Activated T-helper 17 cell treated with anti-CD3 and anti-CD28 coated beads, Interleukin-2, amount 50 U/mL, for 72 hours (primary cell): ENCODE measurements around the gene ZDHHC9. TPM values are rescaled to one million over a fixed set of nuclear protein-coding genes. Genes with fewer than 3 reads are reported as not detected.

ENCODE experiments used
- ATAC-seq: fragments of 150-1000 bp; cut with Tn5 transposase; replicated peaks from 2 replicates; pipeline ENCODE4 v1.10.0; 2021; ENCODE audit warnings: mild to moderate bottlenecking, moderate library complexity
- H3K27ac Mint-ChIP-seq: one replicate; pipeline ENCODE4 v1.8.0; 2022; ENCODE audit warnings: mixed read lengths
- H3K27me3 Mint-ChIP-seq: one replicate; pipeline ENCODE4 v1.8.0; 2022; ENCODE audit warnings: mixed read lengths
- H3K36me3 Mint-ChIP-seq: one replicate; pipeline ENCODE4 v1.8.0; 2022; ENCODE audit warnings: low read depth, mild to moderate bottlenecking, mixed read lengths
- H3K4me1 Mint-ChIP-seq: one replicate; pipeline ENCODE4 v1.8.0; 2022; ENCODE audit warnings: mixed read lengths
- H3K4me3 Mint-ChIP-seq: one replicate; pipeline ENCODE4 v1.8.0; 2022; ENCODE audit warnings: mild to moderate bottlenecking, mixed read lengths
- H3K9me3 Mint-ChIP-seq: one replicate; pipeline ENCODE4 v1.8.0; 2022; ENCODE audit warnings: mixed read lengths
- total RNA-seq, 2 donors: library from RNA; stranded (reverse); gene quantifications; one replicate each; pipeline ENCODE4 v1.2.3, GENCODE V29; 2022

The ZDHHC9 gene
- total RNA-seq, 2 donors from 2014 or later = 16.4 to 19.8 TPM

GRCh38 chrX:129772796-129773431 is 70.8 kb downstream of the ZDHHC9 start:
- H3K4me3 Mint-ChIP-seq = peak overlapping the region; percentile 83
- no peaks in the 10 kb centered on the region for H3K9me3 Mint-ChIP-seq
- no peaks in the 10 kb centered on the region for H3K27me3 Mint-ChIP-seq
- no peaks in the 10 kb centered on the region for H3K36me3 Mint-ChIP-seq
- ATAC-seq = peak; percentile 64
- peak overlapping the region; percentile 90 for H3K27ac Mint-ChIP-seq
- peaks cover 13% of the 10 kb centered on the region for H3K4me1 Mint-ChIP-seq

- Mint-ChIP-seq H3K36me3 (no peaks in the 10 kb centered on the region), H3K27ac (peak overlapping the region; percentile 82), H3K27me3 (no peaks in the 10 kb centered on the region), H3K9me3 (no peaks in the 10 kb centered on the region), H3K4me1 (peaks cover 13% of the 10 kb centered on the region), H3K4me3 (peak overlapping the region; percentile 83)
- ATAC-seq = peak; percentile 31
Observed at GRCh38 chrX:129771266-129771995, 72.3 kb downstream of the ZDHHC9 start.

- Mint-ChIP-seq H3K4me1 (peaks cover 8% of the 10 kb centered on the region), H3K4me3 (peak overlapping the region; percentile 70), H3K36me3 (no peaks in the 10 kb centered on the region), H3K27ac (peak overlapping the region; percentile 80), H3K9me3 (no peaks in the 10 kb centered on the region), H3K27me3 (no peaks in the 10 kb centered on the region)
- ATAC-seq = peak; percentile 70
Observed at GRCh38 chrX:129769467-129770154, 74.1 kb downstream of the ZDHHC9 start.

GRCh38 chrX:129768586-129769466 is 74.9 kb downstream of the ZDHHC9 start:
- H3K36me3 Mint-ChIP-seq = no peaks in the 10 kb centered on the region
- H3K27ac Mint-ChIP-seq = peak overlapping the region; percentile 80
- no peaks in the 10 kb centered on the region for H3K9me3 Mint-ChIP-seq
- ATAC-seq = no peak
- peaks cover 5% of the 10 kb centered on the region for H3K4me1 Mint-ChIP-seq
- H3K27me3 Mint-ChIP-seq = no peaks in the 10 kb centered on the region
- H3K4me3 Mint-ChIP-seq = peak overlapping the region; percentile 70

GRCh38 chrX:129768186-129768585 is 75.5 kb downstream of the ZDHHC9 start:
- peak overlapping the region; percentile 70 for H3K4me3 Mint-ChIP-seq

GRCh38 chrX:129763666-129764065 is 80.0 kb downstream of the ZDHHC9 start:
- ATAC-seq = no peak
- H3K27me3 Mint-ChIP-seq = no peaks in the 10 kb centered on the region
- no peaks in the 10 kb centered on the region for H3K9me3 Mint-ChIP-seq
- no peak overlapping the region for H3K4me3 Mint-ChIP-seq
- peaks cover 9% of the 10 kb centered on the region for H3K4me1 Mint-ChIP-seq
- H3K27ac Mint-ChIP-seq = no peak overlapping the region
- H3K36me3 Mint-ChIP-seq = no peaks in the 10 kb centered on the region

More at GRCh38 chrX:129768186-129768585, 75.5 kb downstream of the ZDHHC9 start:
- Mint-ChIP-seq H3K9me3 (no peaks in the 10 kb centered on the region), H3K36me3 (no peaks in the 10 kb centered on the region), H3K27ac (peak overlapping the region; percentile 80), H3K27me3 (no peaks in the 10 kb centered on the region), H3K4me1 (peaks cover 4% of the 10 kb centered on the region)
- no peak for ATAC-seq

- Mint-ChIP-seq H3K27ac (no peak overlapping the region), H3K36me3 (no peaks in the 10 kb centered on the region), H3K4me3 (no peak overlapping the region), H3K27me3 (no peaks in the 10 kb centered on the region), H3K4me1 (peaks cover 9% of the 10 kb centered on the region), H3K9me3 (no peaks in the 10 kb centered on the region)
- no peak for ATAC-seq
Observed at GRCh38 chrX:129762448-129762847, 81.2 kb downstream of the ZDHHC9 start.

- no peak overlapping the region for H3K4me3 Mint-ChIP-seq
- no peaks in the 10 kb centered on the region for H3K36me3 Mint-ChIP-seq
- ATAC-seq = no peak
- H3K27ac Mint-ChIP-seq = no peak overlapping the region
- H3K4me1 Mint-ChIP-seq = peaks cover 9% of the 10 kb centered on the region
- H3K9me3 Mint-ChIP-seq = no peaks in the 10 kb centered on the region
- no peaks in the 10 kb centered on the region for H3K27me3 Mint-ChIP-seq
Observed at GRCh38 chrX:129761596-129761995, 82.1 kb downstream of the ZDHHC9 start.

- Mint-ChIP-seq H3K27me3 (no peaks in the 10 kb centered on the region), H3K27ac (peak overlapping the region; percentile 87), H3K36me3 (no peaks in the 10 kb centered on the region), H3K4me3 (peak overlapping the region; percentile 65), H3K9me3 (no peaks in the 10 kb centered on the region), H3K4me1 (peaks cover 9% of the 10 kb centered on the region)
- no peak for ATAC-seq
Observed at GRCh38 chrX:129760981-129761380, 82.7 kb downstream of the ZDHHC9 start.

GRCh38 chrX:129760155-129760554 is 83.5 kb downstream of the ZDHHC9 start:
- peaks cover 9% of the 10 kb centered on the region for H3K4me1 Mint-ChIP-seq
- no peaks in the 10 kb centered on the region for H3K36me3 Mint-ChIP-seq
- H3K27me3 Mint-ChIP-seq = no peaks in the 10 kb centered on the region
- peak overlapping the region; percentile 87 for H3K27ac Mint-ChIP-seq
- no peaks in the 10 kb centered on the region for H3K9me3 Mint-ChIP-seq
- H3K4me3 Mint-ChIP-seq = peak overlapping the region; percentile 65
- peak; percentile 20 for ATAC-seq

GRCh38 chrX:129759576-129760061 is 84.1 kb downstream of the ZDHHC9 start:
- Mint-ChIP-seq H3K27ac (peak overlapping the region; percentile 87), H3K4me3 (peak overlapping the region; percentile 65), H3K36me3 (no peaks in the 10 kb centered on the region), H3K9me3 (no peaks in the 10 kb centered on the region), H3K27me3 (no peaks in the 10 kb centered on the region), H3K4me1 (peaks cover 9% of the 10 kb centered on the region)
- ATAC-seq = peak; percentile 89

- Mint-ChIP-seq H3K9me3 (no peaks in the 10 kb centered on the region), H3K4me3 (peak overlapping the region; percentile 66), H3K36me3 (no peaks in the 10 kb centered on the region), H3K27me3 (no peaks in the 10 kb centered on the region), H3K4me1 (peaks cover 9% of the 10 kb centered on the region), H3K27ac (peak overlapping the region; percentile 77)
- no peak for ATAC-seq
Observed at GRCh38 chrX:129755779-129756650, 87.7 kb downstream of the ZDHHC9 start.
